H9 (cell line): ENCODE measurements around the gene GNAO1. TPM values are rescaled to one million over a fixed set of nuclear protein-coding genes. Genes with fewer than 3 reads are reported as not detected.
A peak's percentile ranks its signal among the peaks of the same experiment; 100 is the strongest.

Experiments
- DNase-seq: peaks from one replicate; pipeline ENCODE4 v3.0.0-alpha.2; 2017
- H2AFZ ChIP-seq: one replicate; pipeline ENCODE4 v1.6.1; 2013; ENCODE audit warnings: mild to moderate bottlenecking, low read length, control low read depth, moderate library complexity
- H2AK5ac ChIP-seq: 2 replicates; pipeline ENCODE4 v1.6.1; 2013; ENCODE audit warnings: low read length, control low read depth, mixed read lengths; ENCODE audit not compliant: insufficient read length
- H2BK120ac ChIP-seq: one replicate; pipeline ENCODE4 v1.6.1; 2013; ENCODE audit warnings: low read depth, mild to moderate bottlenecking, low read length, control low read depth, inconsistent platforms; ENCODE audit not compliant: poor library complexity, severe bottlenecking
- H2BK12ac ChIP-seq: 2 replicates; pipeline ENCODE4 v1.6.1; 2013; ENCODE audit warnings: low read length, control low read depth, mixed read lengths, low read depth; ENCODE audit not compliant: insufficient read length
- H2BK15ac ChIP-seq: 2 replicates; pipeline ENCODE4 v1.6.1; 2013; ENCODE audit warnings: low read depth, low read length, control low read depth
- H2BK20ac ChIP-seq: one replicate; pipeline ENCODE4 v1.6.1; 2013; ENCODE audit warnings: low read depth, mild to moderate bottlenecking, low read length, control low read depth, inconsistent platforms; ENCODE audit not compliant: poor library complexity, severe bottlenecking
- H2BK5ac ChIP-seq: 2 replicates; pipeline ENCODE4 v1.6.1; 2013; ENCODE audit warnings: low read length, control low read depth, mixed read lengths; ENCODE audit not compliant: insufficient read length
- H3K14ac ChIP-seq: 2 replicates; pipeline ENCODE4 v1.6.1; 2013; ENCODE audit warnings: low read length, control low read depth; ENCODE audit not compliant: insufficient read depth
- H3K18ac ChIP-seq: 2 replicates; pipeline ENCODE4 v1.6.1; 2013; ENCODE audit warnings: low read depth, mild to moderate bottlenecking, mixed read lengths, low read length, control low read depth; ENCODE audit not compliant: insufficient read length
- H3K23ac ChIP-seq: 2 replicates; pipeline ENCODE4 v1.6.1; 2013; ENCODE audit warnings: low read length, control low read depth, mixed read lengths, low read depth; ENCODE audit not compliant: insufficient read length
- H3K23me2 ChIP-seq: 2 replicates; pipeline ENCODE4 v1.6.1; 2013; ENCODE audit warnings: low read depth, mild to moderate bottlenecking, mixed read lengths, low read length, control low read depth; ENCODE audit not compliant: insufficient read length, poor library complexity, severe bottlenecking
- H3K27ac ChIP-seq: 2 replicates; pipeline ENCODE4 v1.5.1; 2013; ENCODE audit warnings: low read length, control low read depth, mixed read lengths, low read depth; ENCODE audit not compliant: insufficient read length
- H3K27me3 ChIP-seq: 2 replicates; pipeline ENCODE4 v1.6.1; 2013; ENCODE audit warnings: low read length, control low read depth, inconsistent platforms; ENCODE audit not compliant: insufficient read depth
- H3K4ac ChIP-seq: 2 replicates; pipeline ENCODE4 v1.6.1; 2013; ENCODE audit warnings: low read depth, mild to moderate bottlenecking, control low read depth, inconsistent platforms, low read length, moderate library complexity
- H3K4me1 ChIP-seq: 2 replicates; pipeline ENCODE4 v1.6.1; 2013; ENCODE audit warnings: low read length, control low read depth, inconsistent platforms; ENCODE audit not compliant: insufficient read depth
- H3K4me2 ChIP-seq: 2 replicates; pipeline ENCODE4 v1.6.1; 2013; ENCODE audit warnings: low read length, control low read depth, mixed read lengths; ENCODE audit not compliant: insufficient read length, insufficient read depth
- H3K56ac ChIP-seq: 2 replicates; pipeline ENCODE4 v1.6.1; 2013; ENCODE audit warnings: low read depth, mild to moderate bottlenecking, mixed read lengths, low read length, control low read depth; ENCODE audit not compliant: insufficient read length
- H3K79me1 ChIP-seq: 2 replicates; pipeline ENCODE4 v1.6.1; 2013; ENCODE audit warnings: low read depth, mild to moderate bottlenecking, moderate library complexity, low read length, control low read depth, inconsistent platforms; ENCODE audit not compliant: insufficient read depth, poor library complexity, severe bottlenecking
- H3K79me2 ChIP-seq: 2 replicates; pipeline ENCODE4 v1.6.1; 2013; ENCODE audit warnings: low read length, control low read depth, inconsistent platforms; ENCODE audit not compliant: insufficient read depth
- H3K9ac ChIP-seq: 2 replicates; pipeline ENCODE4 v1.6.1; 2013; ENCODE audit warnings: low read length, control low read depth, mixed read lengths; ENCODE audit not compliant: insufficient read length; ENCODE audit errors: extremely low read depth
- H3K9me3 ChIP-seq: one replicate; pipeline ENCODE4 v1.6.1; 2013; ENCODE audit warnings: low read depth, low read length, inconsistent platforms; ENCODE audit not compliant: control insufficient read depth
- H3T11ph ChIP-seq: one replicate; pipeline ENCODE4 v1.6.1; 2013; ENCODE audit warnings: mild to moderate bottlenecking, low read length, control low read depth, inconsistent platforms
- H4K20me1 ChIP-seq: one replicate; pipeline ENCODE4 v1.6.1; 2013; ENCODE audit not compliant: control insufficient read depth, insufficient read length, insufficient read depth
- H4K5ac ChIP-seq: 2 replicates; pipeline ENCODE4 v1.6.1; 2013; ENCODE audit warnings: low read depth, mild to moderate bottlenecking, mixed read lengths, low read length, control low read depth; ENCODE audit not compliant: insufficient read length
- H4K8ac ChIP-seq: replicated peaks from 2 replicates; pipeline ENCODE4 v1.6.1; 2013; ENCODE audit warnings: low read length, control low read depth, mixed read lengths, low read depth; ENCODE audit not compliant: insufficient read length
- H4K91ac ChIP-seq: 2 replicates; pipeline ENCODE4 v1.6.1; 2013; ENCODE audit warnings: low read depth, mild to moderate bottlenecking, moderate library complexity, mixed read lengths, low read length, control low read depth; ENCODE audit not compliant: insufficient read length
- H3K27ac Mint-ChIP-seq, 3 experiments: 2 replicates in 2 of 3; 3 replicates in 1 of 3; pipeline ENCODE4 v1.8.0; 2020 to 2021; ENCODE audit warnings: mixed read lengths in 3 of 3, mild to moderate bottlenecking in 1 of 3, moderate library complexity in 1 of 3
- H3K27me3 Mint-ChIP-seq: 2 replicates; pipeline ENCODE4 v1.8.0; 2021; ENCODE audit warnings: low read depth, mild to moderate bottlenecking, moderate library complexity, mixed read lengths
- H3K36me3 Mint-ChIP-seq, 3 experiments: 2 replicates in 2 of 3; 3 replicates in 1 of 3; pipeline ENCODE4 v1.8.0; 2020 to 2021; ENCODE audit warnings: low read depth in 3 of 3, mixed read lengths in 3 of 3; ENCODE audit not compliant: insufficient read depth in 1 of 3
- H3K4me1 Mint-ChIP-seq, 2 experiments: 2 replicates each; pipeline ENCODE4 v1.8.0; 2020; ENCODE audit warnings: mixed read lengths in 2 of 2
- H3K4me3 Mint-ChIP-seq, 2 experiments: 2 replicates in 1 of 2; 3 replicates in 1 of 2; pipeline ENCODE4 v1.8.0; 2020 to 2021; ENCODE audit warnings: mild to moderate bottlenecking in 2 of 2, mixed read lengths in 2 of 2, moderate library complexity in 1 of 2
- H3K9me3 Mint-ChIP-seq, 2 experiments: 2 replicates in 1 of 2; 3 replicates in 1 of 2; pipeline ENCODE4 v1.8.0; 2020; ENCODE audit warnings: mild to moderate bottlenecking in 2 of 2, mixed read lengths in 2 of 2, moderate library complexity in 1 of 2
- CTCF ChIP-seq: fragments of 200-600 bp; sonication (generic); conservative IDR thresholded peaks from 3 replicates; pipeline ENCODE4 v1.8.0; 2021; ENCODE audit warnings: antibody characterized with exemption, mild to moderate bottlenecking
- total RNA-seq: library from RNA; stranded (reverse); gene quantifications from 2 replicates; pipeline ENCODE4 v1.2.1, GENCODE V29; 2021

The GNAO1 gene
- total RNA-seq, 1 experiment from 2014 or later = 16.9 TPM

GRCh38 chr16:56198006-56198754, 6.9 kb downstream of the GNAO1 start:
- Histone ChIP-seq H3K27me3 (no peaks in the 10 kb centered on the region), H4K5ac (no peak overlapping the region), H3K23me2 (peaks cover 7% of the 10 kb centered on the region), H3K4me1 (peaks cover 21% of the 10 kb centered on the region; the same call in 1 of the 2 replicates), H2BK20ac (no peak overlapping the region), H2BK5ac (no peak overlapping the region), H2AFZ (no peak overlapping the region), H3K79me1 (peaks cover 2% of the 10 kb centered on the region), H2AK5ac (no peak overlapping the region), H3K79me2 (no peaks in the 10 kb centered on the region), H4K8ac (no peak overlapping the region), H3K4me2 (peak overlapping the region; percentile 29), H3T11ph (no peak overlapping the region), H3K18ac (no peak overlapping the region), H3K27ac (peak overlapping the region; percentile 47), H3K9me3 (no peaks in the 10 kb centered on the region), H2BK12ac (no peak overlapping the region), H2BK15ac (no peak overlapping the region), H3K23ac (no peak overlapping the region), H3K14ac (no peak overlapping the region; the same call in 1 of the 2 replicates), H3K9ac (no peak overlapping the region), H4K20me1 (no peaks in the 10 kb centered on the region), H3K56ac (no peak overlapping the region), H4K91ac (no peak overlapping the region), H3K4ac (no peak overlapping the region), H2BK120ac (no peak overlapping the region)
- Mint-ChIP-seq H3K36me3 (no peaks in the 10 kb centered on the region; a peak in 1 of 7 replicates), H3K4me3 (peak overlapping the region in 1 of 2 experiments; percentile 25; a peak in 1 of 5 replicates), H3K27me3 (peaks cover 11% of the 10 kb centered on the region), H3K4me1 (peaks cover 40 to 48% of the 10 kb centered on the region in 2 experiments), H3K9me3 (no peaks in the 10 kb centered on the region), H3K27ac (peak overlapping the region; percentile 5 to 62 (median 59); a peak in 4 of 7 replicates)
- no peak for DNase-seq
- no peak for TF ChIP-seq CTCF
